Measurements from ENCODE around the gene LILRB5. TPM values are rescaled to one million over a fixed set of nuclear protein-coding genes. Genes with fewer than 3 reads are reported as not detected.

The LILRB5 gene
- total and polyA plus RNA-seq, 2 of the 8 experiments (the other 6 are each of a cell fraction or from before 2014, with no cell fraction given), result 0.05 TPM; not detected in 1

- Histone ChIP-seq H3K36me3 (ENCODE audit: control insufficient read depth in 2 of 4, insufficient read depth in 4 of 4, low read length in 3 of 4) (no peaks in the 10 kb centered on the region), H3K27ac (ENCODE audit: low read depth, low read length) (no peak overlapping the region), H3K14ac (ENCODE audit: insufficient read length) (no peak overlapping the region), H2BK5ac (ENCODE audit: low read depth, low read length) (no peak overlapping the region), H2BK20ac (ENCODE audit: low read length) (no peak overlapping the region), H3K4me1 (replicated peaks in 1 of 4; ENCODE audit: control insufficient read depth in 3 of 4, insufficient read depth in 4 of 4, low read length in 3 of 4) (peaks cover 0 to 2% (median 0%) of the 10 kb centered on the region in 4 experiments; a peak in 2 of 7 replicates), H3K4me3 (ENCODE audit: extremely low read depth in 1 of 4, insufficient read depth in 2 of 4, low read depth in 3 of 4, low read length in 4 of 4) (no peak overlapping the region), H3K4ac (replicated peaks; ENCODE audit: insufficient read length, low read depth, low read length) (no peak overlapping the region), H2AK5ac (ENCODE audit: low read depth, low read length) (no peak overlapping the region), H4K8ac (ENCODE audit: extremely low read depth, insufficient read depth, low read length) (no peak overlapping the region), H2BK15ac (ENCODE audit: low read length) (no peak overlapping the region), H2AFZ (ENCODE audit: low read length) (no peak overlapping the region), H3K9ac (replicated peaks in 1 of 4; ENCODE audit: extremely low read depth in 1 of 4, low read depth in 3 of 4, low read length in 3 of 4) (no peak overlapping the region), H4K5ac (ENCODE audit: insufficient read length, low read depth, low read length) (no peak overlapping the region), H3K4me2 (ENCODE audit: insufficient read depth in 1 of 2, low read depth in 2 of 2, low read length in 2 of 2) (no peak overlapping the region), H3K23ac (ENCODE audit: insufficient read length) (no peak overlapping the region), H4K91ac (replicated peaks; ENCODE audit: insufficient read length, low read length) (no peak overlapping the region), H4K20me1 (replicated peaks in 1 of 2; ENCODE audit: control insufficient read depth in 1 of 2, insufficient read depth in 2 of 2, low read length in 2 of 2) (no peaks in the 10 kb centered on the region), H3K18ac (ENCODE audit: extremely low read depth, low read length) (no peak overlapping the region), H3K79me1 (ENCODE audit: low read depth, low read length) (no peaks in the 10 kb centered on the region), H3K23me2 (ENCODE audit: low read depth, low read length) (no peaks in the 10 kb centered on the region), H2BK120ac (replicated peaks; ENCODE audit: low read depth, low read length) (no peak overlapping the region), H3K27me3 (replicated peaks in 1 of 4; ENCODE audit: control insufficient read depth in 3 of 4, extremely low read depth in 1 of 4, insufficient read depth in 3 of 4, low read length in 3 of 4) (no peaks in the 10 kb centered on the region; a peak in 1 of 7 replicates), H3K79me2 (ENCODE audit: control insufficient read depth in 1 of 2, insufficient read depth in 2 of 2, low read length in 2 of 2) (no peaks in the 10 kb centered on the region), H2BK12ac (ENCODE audit: low read depth, low read length) (no peak overlapping the region), H3K56ac (replicated peaks; ENCODE audit: insufficient read length, low read depth, low read length) (no peak overlapping the region), H3K9me3 (ENCODE audit: insufficient read depth in 2 of 2, low read depth in 1 of 2, low read length in 1 of 2) (no peaks in the 10 kb centered on the region)
- POLR2A ChIA-PET (ENCODE audit: partially characterized antibody), result interaction anchor here (0.8 to 1.0 kb wide), 2 partner anchors 57 to 62 kb away, joined by 4 to 5 read pairs; partner anchors contain the start of gene RPS9
- 92% methylated on average over 2 of the region's 2 CpGs; no CpG with 5 or more reads in 1 of the 2 experiments for WGBS, 2 experiments (ENCODE audit: extremely low coverage in 1 of 2, insufficient coverage in 1 of 2, insufficient read length in 1 of 2, insufficient replicate concordance in 2 of 2, low coverage in 1 of 2, low lambda C conversion rate in 2 of 2, missing lambda C conversion rate in 1 of 2)
- FAIRE-seq (no peak), DNase-seq (ENCODE audit: low read depth in 1 of 2, low spot score in 2 of 2) (no peak)
- no peak for TF ChIP-seq RXRA (IDR thresholded peaks at IDR 0.05; ENCODE audit: insufficient read depth, low read depth, low read length)
- TF ChIP-seq NANOG (IDR thresholded peaks at IDR 0.05; ENCODE audit: insufficient read depth, low read depth, low read length, poor library complexity, severe bottlenecking), result no peak
- no peak for TF ChIP-seq BRCA1 (IDR thresholded peaks at IDR 0.05; ENCODE audit: low read depth, low read length)
- no peak for TF ChIP-seq SIN3A (conservative IDR thresholded peaks at IDR 0.05 in 1 of 2, IDR thresholded peaks at IDR 0.05 in 1 of 2; ENCODE audit: low read depth in 1 of 2, low read length in 2 of 2)
- no peak for TF ChIP-seq HDAC2 (IDR thresholded peaks at IDR 0.05; ENCODE audit: borderline replicate concordance in 1 of 2, low read depth in 2 of 2, low read length in 2 of 2)
- TF ChIP-seq POLR2A (IDR thresholded peaks at IDR 0.05; ENCODE audit: control extremely low read depth in 1 of 2, low read depth in 2 of 2, low read length in 2 of 2), result no peak
- TF ChIP-seq SP2 (IDR thresholded peaks at IDR 0.05; ENCODE audit: low read length), result no peak
- TF ChIP-seq BCL11A (IDR thresholded peaks at IDR 0.05; ENCODE audit: low read depth in 2 of 2, low read length in 2 of 2), result no peak
- TF ChIP-seq RBBP5 (IDR thresholded peaks at IDR 0.05; ENCODE audit: borderline replicate concordance, low read depth, low read length), result no peak
- TF ChIP-seq BACH1 (IDR thresholded peaks at IDR 0.05; ENCODE audit: low read length), result no peak
- CTCF ChIA-PET (ENCODE audit: partially characterized antibody), result interaction anchor here (1.2 kb wide), 1 partner anchor 58 kb away, joined by 3 read pairs; no protein-coding TSS in a partner anchor
These were observed 5.4 kb upstream of the LILRB5 start for GRCh38 chr19:54262470-54262869.

All from H1 (cell line).